ENCODE measurements around the gene LHB.
"Not testable (repeated sequence)": the region's sequence is repeated elsewhere in the genome, so short reads cannot be mapped to it uniquely, and the experiment has no call there.

Gene LHB

GRCh38 chr19:49043548-49043947, 26.7 kb upstream of the LHB start, which contains the start of gene CGB5:
TSS of gene CGB5 (plus strand) at chr19:49043848. CDS start at chr19:49044210, 362 bp downstream.
- DNase-seq (ENCODE audit: low spot score); CTCF ChIA-PET; POLR2A ChIA-PET (ENCODE audit: low non-redundant PET); H3K27ac ChIP-seq: not testable (repeated sequence)

- H3K27ac ChIP-seq; POLR2A ChIA-PET (ENCODE audit: low non-redundant PET); CTCF ChIA-PET; DNase-seq (ENCODE audit: low spot score): not testable (repeated sequence)
Observed at GRCh38 chr19:49042666-49043065, 25.8 kb upstream of the LHB start.

GRCh38 chr19:49042177-49042576, 25.3 kb upstream of the LHB start:
- no peak for TF ChIP-seq CTCF (conservative IDR thresholded peaks at IDR 0.05; ENCODE audit: low read depth)
- ChIA-PET POLR2A (ENCODE audit: low non-redundant PET) (no interaction called here), CTCF (no interaction called here)
- DNase-seq (ENCODE audit: low spot score) = no peak
- no peak overlapping the region for H3K27ac ChIP-seq

- POLR2A ChIA-PET (ENCODE audit: low non-redundant PET); H3K27ac ChIP-seq; DNase-seq (ENCODE audit: low spot score); CTCF ChIA-PET: not testable (repeated sequence)
Observed at GRCh38 chr19:49039736-49040135, 22.8 kb upstream of the LHB start.

- DNase-seq (ENCODE audit: low spot score); CTCF ChIA-PET; POLR2A ChIA-PET (ENCODE audit: low non-redundant PET): not testable (repeated sequence)
- peak overlapping the region; percentile 37; the same call in 1 of the 2 replicates for H3K27ac ChIP-seq
Observed at GRCh38 chr19:49038557-49039276, 21.8 kb upstream of the LHB start.

GRCh38 chr19:49038111-49038510, 21.2 kb upstream of the LHB start:
- CTCF ChIA-PET; POLR2A ChIA-PET (ENCODE audit: low non-redundant PET); DNase-seq (ENCODE audit: low spot score): not testable (repeated sequence)
- H3K27ac ChIP-seq = peak overlapping the region; percentile 37; the same call in 1 of the 2 replicates

- H3K27ac ChIP-seq; DNase-seq (ENCODE audit: low spot score); POLR2A ChIA-PET (ENCODE audit: low non-redundant PET); CTCF ChIA-PET: not testable (repeated sequence)
- TF ChIP-seq CTCF (conservative IDR thresholded peaks at IDR 0.05; ENCODE audit: low read depth) = peak; percentile 52
Observed at GRCh38 chr19:49036815-49037214, 19.9 kb upstream of the LHB start, which contains the start of gene CGB1. TSS of gene CGB1 (minus strand) at chr19:49036895. CDS start at chr19:49036711, 184 bp downstream.

GRCh38 chr19:49031642-49032301, 14.9 kb upstream of the LHB start, which contains the start of gene CGB2:
TSS of gene CGB2 (plus strand) at chr19:49031890. CDS start at chr19:49032096, 206 bp downstream.
- not testable (repeated sequence) for DNase-seq (ENCODE audit: low spot score)

GRCh38 chr19:49030323-49030722, 13.4 kb upstream of the LHB start:
- DNase-seq (ENCODE audit: low spot score); POLR2A ChIA-PET (ENCODE audit: low non-redundant PET); H3K27ac ChIP-seq; CTCF ChIA-PET: not testable (repeated sequence)

More at GRCh38 chr19:49031642-49032301, 14.9 kb upstream of the LHB start, which contains the start of gene CGB2:
- POLR2A ChIA-PET (ENCODE audit: low non-redundant PET); H3K27ac ChIP-seq: not testable (repeated sequence)
- CTCF ChIA-PET = interaction anchor here (0.6 kb wide), 3 partner anchors 44 to 335 kb away, joined by 3 to 7 read pairs (median 5); no protein-coding TSS in a partner anchor
- peak; percentile 60 for TF ChIP-seq CTCF (conservative IDR thresholded peaks at IDR 0.05; ENCODE audit: low read depth)

- CTCF ChIA-PET; POLR2A ChIA-PET (ENCODE audit: low non-redundant PET); DNase-seq (ENCODE audit: low spot score); H3K27ac ChIP-seq: not testable (repeated sequence)
Observed at GRCh38 chr19:49029749-49030148, 12.9 kb upstream of the LHB start.

- POLR2A ChIA-PET (ENCODE audit: low non-redundant PET); CTCF ChIA-PET; DNase-seq (ENCODE audit: low spot score); H3K27ac ChIP-seq: not testable (repeated sequence)
Observed at GRCh38 chr19:49028686-49029085, 11.8 kb upstream of the LHB start.

GRCh38 chr19:49025599-49025998, 8.7 kb upstream of the LHB start:
- DNase-seq (ENCODE audit: low spot score); POLR2A ChIA-PET (ENCODE audit: low non-redundant PET); CTCF ChIA-PET; H3K27ac ChIP-seq: not testable (repeated sequence)

GRCh38 chr19:49025088-49025487, 8.2 kb upstream of the LHB start:
- POLR2A ChIA-PET (ENCODE audit: low non-redundant PET); CTCF ChIA-PET; DNase-seq (ENCODE audit: low spot score); H3K27ac ChIP-seq: not testable (repeated sequence)

GRCh38 chr19:49024233-49024632, 7.3 kb upstream of the LHB start, which contains the start of gene CGB3:
TSS of gene CGB3 (minus strand) at chr19:49024333. CDS start at chr19:49023971, 362 bp downstream.
- CTCF ChIA-PET; DNase-seq (ENCODE audit: low spot score); H3K27ac ChIP-seq; POLR2A ChIA-PET (ENCODE audit: low non-redundant PET): not testable (repeated sequence)
